Prostate gland (tissue), 2 donors: Measurements from ENCODE around the gene RADIL.

Experiments
- CTCF ChIP-seq, 4 experiments: fragments of 200-600 bp in 2 of 4; fragments of 450-650 bp in 2 of 4; sonication (generic) in 2 of 4; IDR thresholded peaks; 1 replicate in 3 of 4; 2 replicates in 1 of 4; pipeline ENCODE4 v1.5.1; 2016 to 2019; ENCODE audit warnings: antibody characterized with exemption in 4 of 4, mild to moderate bottlenecking in 2 of 4, moderate library complexity in 2 of 4
- POLR2A ChIP-seq: fragments of 450-650 bp; IDR thresholded peaks from one replicate; pipeline ENCODE4 v1.6.1; 2016; ENCODE audit warnings: antibody characterized with exemption, mild to moderate bottlenecking
- POLR2AphosphoS5 ChIP-seq: sonication (generic); formaldehyde crosslinking; IDR thresholded peaks from one replicate; pipeline ENCODE4 v1.6.1; 2017; ENCODE audit warnings: antibody characterized with exemption

- TF ChIP-seq CTCF (IDR thresholded peaks at IDR 0.05) (no peak), POLR2A (no peak), POLR2AphosphoS5 (no peak)
Observed at GRCh38 chr7:4758111-4758510, 125.4 kb downstream of the RADIL start.
